Activated T-cell treated with anti-CD3 and anti-CD28 coated beads, Interleukin-2, amount 50 U/mL, for 48 hours (primary cell): Measurements from ENCODE around the gene PIK3R5.
"Not testable (repeated sequence)": the region's sequence is repeated elsewhere in the genome, so short reads cannot be mapped to it uniquely, and the experiment has no call there.

Source experiments
- DNase-seq, 2 experiments: peaks; one replicate each; pipeline ENCODE4 v3.0.0-alpha.2; 2020

PIK3R5 gene

DNA sequence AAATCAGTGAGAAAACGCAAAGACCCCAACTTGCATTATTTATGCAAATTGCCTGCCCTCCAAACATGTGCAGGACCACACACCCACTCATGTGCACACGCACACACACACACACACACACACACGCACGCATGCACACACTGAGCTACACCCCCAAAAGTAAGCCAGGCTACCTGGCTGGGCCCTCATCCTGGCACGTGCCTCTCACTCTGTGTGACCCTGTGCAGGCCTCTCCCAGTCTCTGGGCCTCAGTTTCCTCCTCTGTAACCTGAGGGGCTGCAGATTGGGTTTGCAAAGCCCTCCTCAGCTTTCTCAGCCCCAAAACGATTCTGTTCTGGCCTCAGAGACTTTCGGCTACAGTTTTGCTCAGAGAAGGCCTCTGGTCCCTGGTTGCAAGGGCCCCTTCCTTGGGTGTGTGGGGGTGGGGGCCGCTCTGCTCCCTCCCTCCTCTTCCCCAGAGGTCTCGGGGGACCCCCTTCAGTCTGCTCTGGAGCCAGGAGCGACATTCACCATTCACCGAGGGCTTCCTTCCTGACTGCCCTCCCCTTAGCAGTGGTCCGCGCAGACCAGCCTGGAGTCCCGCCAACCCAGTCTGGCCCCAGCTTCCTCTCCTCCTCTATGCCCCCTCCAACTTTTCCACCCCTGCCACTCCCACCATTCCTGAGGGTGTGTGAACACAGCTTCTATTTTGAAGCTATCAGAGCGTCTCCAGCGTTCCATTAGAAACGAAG is 92.6 kb downstream of the PIK3R5 start:
- DNase-seq = no peak

DNA sequence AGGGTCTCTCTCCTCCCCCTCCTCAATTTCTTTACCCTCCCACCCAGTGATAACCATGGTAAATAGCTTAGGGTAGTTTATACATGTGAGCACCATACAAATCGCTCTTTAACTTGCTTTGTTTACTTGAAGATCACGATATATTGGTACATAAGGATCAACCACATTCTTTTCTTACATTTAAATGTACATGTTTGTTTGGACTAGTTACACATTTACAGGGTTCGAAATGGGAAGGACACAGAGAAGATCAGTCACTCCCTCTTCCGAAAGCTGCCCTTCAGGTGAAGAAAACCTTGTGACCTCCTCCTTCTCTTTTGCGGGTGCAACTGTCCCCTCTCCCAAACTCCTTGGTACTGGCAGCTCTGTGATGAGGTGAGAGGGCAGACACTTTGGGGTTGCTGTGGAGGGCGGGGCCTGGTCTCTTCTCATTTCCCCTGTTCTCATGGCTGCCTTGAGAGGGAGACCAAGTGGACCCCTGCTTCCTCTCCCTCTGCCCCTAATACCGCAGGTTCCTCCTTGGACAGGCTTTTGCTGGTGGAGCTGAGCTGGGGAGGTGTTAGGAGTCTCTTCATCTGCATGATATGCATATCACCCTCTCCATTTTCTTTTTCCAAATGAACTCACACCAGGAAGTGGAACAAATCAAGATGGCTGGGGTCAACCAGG is 93.3 kb downstream of the PIK3R5 start:
- DNase-seq = no peak

DNA sequence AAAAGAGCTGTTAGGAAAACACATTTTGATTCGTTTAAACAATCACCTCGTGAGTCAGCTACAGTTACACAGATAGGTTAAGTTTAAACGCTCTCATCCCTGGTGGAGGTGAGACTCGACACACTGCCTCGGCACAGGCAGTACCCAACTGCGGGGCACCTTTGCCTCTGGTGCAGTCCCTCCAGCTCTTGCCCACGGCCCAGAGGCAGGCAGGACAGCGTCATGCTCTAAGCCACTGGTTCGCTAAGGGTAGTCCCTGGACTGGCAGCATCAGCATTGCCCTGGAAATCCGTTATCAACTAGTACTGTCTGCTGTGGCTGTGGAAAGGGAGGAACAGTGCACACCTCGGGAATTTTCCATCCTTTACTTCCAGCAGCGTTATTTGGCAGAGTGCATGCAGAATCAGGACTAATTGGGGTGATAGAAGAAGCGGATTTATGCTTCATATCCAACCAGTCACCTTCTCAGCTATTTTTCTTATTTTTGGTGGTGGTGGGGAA is 94.4 kb downstream of the PIK3R5 start:
- DNase-seq = no peak

DNA sequence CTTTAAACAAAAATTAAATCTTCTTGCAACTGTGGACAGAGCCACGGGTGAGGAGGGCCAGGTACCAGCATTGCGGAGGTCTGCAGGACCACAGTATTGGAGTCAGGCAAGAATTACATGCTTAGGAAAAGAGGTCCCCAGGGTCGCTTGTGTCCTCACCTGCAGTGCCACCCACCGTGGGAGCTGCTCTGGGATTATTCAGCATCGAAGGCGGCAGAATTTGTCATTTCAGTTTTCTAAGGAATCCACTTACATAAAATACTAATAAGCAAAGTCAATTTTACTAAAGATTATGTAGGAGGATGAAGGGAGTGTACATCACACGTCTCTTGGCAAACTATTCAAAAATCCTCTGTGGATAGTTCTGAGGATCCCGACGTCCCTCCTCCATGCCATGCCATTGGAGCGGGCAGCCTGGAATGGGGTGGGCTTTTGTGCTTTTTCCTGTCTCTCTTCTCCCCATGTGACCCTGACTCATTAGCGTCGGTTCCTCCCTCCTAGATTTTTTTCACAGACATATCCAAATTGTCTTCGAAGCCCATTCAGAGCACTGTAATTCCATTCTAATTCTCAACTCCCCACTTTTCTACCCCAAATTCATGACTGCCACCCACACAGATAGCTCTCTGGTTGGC is 95.0 kb downstream of the PIK3R5 start:
- no peak for DNase-seq

DNA sequence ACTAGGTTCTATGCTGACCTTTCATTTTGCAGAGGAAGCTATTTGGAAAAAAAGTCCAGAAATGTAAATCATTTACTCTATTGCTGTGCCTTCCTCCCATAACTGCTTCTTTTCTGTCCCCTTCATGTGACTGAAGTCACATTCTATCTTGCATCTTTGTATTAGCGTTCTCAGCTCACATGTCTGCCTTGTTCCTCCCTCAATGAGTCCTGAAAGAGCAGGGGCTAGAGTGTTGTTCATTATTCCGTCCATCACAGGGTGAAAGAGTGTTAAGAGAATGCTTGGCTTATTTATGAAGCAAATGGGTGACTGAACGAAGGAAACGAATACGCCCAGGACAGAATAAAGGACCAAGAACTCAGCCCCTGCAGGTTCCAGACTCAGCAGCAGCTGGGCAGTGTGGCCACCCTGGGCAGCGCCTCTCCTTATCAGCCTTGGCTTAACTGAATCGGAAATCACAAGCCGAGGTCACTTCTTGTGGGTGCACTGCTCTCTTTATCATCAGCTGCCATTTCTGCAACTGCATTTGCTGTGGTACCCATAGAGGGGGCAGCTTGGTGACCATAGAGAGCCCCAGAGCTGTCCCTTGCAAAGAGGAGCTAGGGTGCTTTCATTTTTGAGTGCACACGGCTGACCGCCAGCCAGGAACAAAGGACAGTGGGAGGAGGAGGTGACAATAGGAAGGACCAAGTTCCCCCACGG is 96.2 kb downstream of the PIK3R5 start:
- DNase-seq = no peak

DNA sequence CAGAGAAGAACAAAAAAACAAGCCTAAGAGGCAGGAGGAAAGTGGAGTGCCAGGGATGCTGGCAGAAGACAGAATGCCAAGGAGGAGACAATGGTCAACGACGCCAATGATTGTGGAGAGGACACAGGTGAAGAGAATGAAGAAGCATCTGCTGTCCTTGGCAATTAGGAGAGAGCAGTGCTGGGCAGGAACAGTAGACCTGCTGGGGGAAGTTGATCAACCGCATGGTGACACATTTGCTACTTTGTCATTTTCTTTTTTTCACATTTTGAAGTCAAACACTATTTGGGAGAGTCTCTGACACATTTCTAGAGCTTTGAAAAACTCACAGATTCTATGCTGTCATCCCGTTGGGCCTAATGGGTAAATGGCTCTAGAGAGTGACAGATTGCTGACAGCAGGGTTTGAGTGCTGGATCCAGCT is 97.0 kb downstream of the PIK3R5 start:
- no peak for DNase-seq

DNA sequence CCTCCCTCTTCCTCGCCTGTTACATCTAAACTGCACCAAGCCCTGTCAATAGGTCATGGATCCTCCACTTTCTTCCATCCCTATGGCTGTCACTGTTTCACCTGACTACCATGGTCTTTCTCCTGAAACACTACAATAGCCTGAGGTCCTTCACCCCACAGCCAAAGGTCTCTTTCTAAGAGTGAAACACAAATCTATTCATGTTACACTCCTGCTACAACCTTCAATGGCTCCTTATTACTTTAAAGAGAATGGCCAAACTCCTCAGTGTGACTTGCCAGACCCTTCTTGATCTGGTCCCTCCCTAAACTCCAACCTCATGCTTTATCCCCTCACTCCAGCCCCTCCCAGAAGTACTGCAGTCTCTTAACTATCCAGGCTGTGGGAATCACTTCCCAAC is 97.4 kb downstream of the PIK3R5 start:
- DNase-seq = no peak

DNA sequence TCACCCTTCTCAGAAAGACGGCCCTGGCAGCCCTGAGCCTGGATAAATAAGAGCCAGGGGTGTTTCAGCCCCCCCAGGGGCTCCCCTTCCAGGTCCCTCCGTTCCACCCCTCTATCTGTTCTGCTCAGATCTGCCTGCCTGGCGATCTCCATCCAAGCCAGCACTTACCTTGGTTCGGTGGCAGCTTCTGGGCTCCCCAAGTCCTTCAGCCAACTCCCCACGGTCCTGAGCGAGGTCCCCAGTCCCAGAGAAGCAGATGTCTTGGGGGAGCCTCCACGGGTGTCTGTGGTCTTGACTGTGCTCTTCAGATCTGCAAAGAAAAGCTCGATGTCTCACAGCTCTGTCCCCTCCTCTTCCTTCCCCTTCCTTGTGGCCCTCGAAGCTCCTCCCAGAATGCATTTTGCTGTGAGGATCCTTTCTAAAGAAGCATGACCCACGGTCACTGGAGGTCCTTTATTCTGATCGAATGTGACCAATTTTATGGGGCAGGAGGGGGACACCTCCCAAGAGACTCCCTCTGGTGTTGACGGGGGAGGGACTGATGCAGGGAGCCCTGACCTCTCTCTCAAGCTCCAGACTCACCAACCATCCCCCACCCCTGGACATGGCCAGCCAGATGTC is 98.0 kb downstream of the PIK3R5 start, which contains the start of gene PIK3R6:
Gene PIK3R6 (minus strand): TSS at position 314 of the 621 bp plus-strand sequence. CDS start 17,880 bp downstream, outside the sequence.
- no peak for DNase-seq

DNA sequence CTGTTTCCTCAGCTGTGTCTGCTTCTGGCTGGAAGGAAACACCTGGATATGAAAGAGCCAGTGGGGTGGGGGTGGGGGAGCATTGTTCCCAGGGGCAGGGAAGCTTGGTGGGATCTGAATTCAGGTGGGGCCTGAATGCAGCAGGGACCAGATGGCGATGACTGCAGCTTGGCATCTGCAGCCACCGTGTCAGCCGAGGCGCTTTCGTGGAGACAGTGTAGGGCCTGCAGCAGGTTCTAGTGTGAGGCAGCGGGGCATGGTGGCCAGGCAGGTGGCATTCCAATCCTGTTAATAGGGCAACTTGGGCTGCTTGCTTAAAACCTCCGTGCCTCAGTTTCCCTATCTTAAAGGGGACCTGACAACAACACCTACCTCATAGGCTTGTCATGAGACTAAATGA is 99.7 kb downstream of the PIK3R5 start:
- DNase-seq = no peak

DNA sequence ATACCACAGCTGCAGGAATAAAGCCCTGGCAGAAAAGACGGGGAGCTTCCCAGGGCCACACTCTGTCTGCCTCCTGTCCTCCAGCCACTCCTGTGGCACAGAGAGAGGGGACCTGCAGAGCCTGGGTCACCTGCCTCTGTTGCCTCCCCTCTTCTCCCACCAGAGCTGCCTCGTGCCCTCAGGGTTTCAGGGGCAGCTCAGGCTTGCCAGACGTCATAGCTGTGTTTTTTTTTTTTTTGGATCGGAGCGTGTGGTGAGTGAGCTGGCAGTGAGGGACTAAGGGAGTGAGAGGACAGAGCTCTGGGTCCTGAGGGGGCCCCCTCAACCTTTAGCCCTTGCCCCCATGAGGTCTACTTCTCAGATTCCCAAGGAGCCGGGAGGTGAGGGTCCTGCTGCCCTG is 100.1 kb downstream of the PIK3R5 start:
- DNase-seq = no peak

DNA sequence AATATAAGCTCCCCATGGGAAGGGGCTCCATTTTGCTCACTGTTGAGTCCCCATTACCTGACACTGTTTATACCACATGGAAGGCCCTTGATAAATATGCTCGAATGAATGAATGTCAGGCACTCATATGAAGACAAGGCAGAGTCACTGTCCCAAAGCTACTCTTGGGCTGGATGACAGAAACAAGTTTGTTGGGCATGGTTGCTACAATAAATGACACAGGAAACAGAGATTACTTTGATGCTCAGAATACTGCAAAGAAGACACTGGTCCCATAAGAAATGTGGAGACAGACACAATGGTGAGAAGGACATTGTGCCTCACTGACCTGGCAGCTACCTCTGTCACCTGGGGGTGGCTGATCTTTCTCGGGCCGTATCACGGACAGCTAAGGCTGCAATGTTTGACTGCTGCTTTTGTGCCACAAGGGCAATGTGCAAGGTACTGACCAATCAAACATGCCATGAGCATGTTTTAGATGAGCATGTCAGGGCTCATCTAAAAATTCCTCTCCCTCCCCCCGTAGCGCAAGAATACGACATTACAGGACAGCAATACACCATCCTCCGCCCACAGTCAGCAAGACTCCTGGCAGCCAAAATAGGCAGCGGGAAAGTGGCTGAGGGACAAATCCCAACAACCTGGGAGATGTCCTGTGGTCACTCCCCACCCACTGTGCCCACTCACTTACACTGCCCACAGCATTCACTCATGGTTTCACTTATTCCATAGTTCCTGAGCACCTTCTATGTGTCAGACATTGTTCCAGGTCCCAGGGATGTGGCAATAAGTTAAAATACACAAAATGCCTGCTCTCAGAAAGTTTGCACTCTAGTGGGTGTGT is 103.1 kb downstream of the PIK3R5 start:
- no peak for DNase-seq

DNA sequence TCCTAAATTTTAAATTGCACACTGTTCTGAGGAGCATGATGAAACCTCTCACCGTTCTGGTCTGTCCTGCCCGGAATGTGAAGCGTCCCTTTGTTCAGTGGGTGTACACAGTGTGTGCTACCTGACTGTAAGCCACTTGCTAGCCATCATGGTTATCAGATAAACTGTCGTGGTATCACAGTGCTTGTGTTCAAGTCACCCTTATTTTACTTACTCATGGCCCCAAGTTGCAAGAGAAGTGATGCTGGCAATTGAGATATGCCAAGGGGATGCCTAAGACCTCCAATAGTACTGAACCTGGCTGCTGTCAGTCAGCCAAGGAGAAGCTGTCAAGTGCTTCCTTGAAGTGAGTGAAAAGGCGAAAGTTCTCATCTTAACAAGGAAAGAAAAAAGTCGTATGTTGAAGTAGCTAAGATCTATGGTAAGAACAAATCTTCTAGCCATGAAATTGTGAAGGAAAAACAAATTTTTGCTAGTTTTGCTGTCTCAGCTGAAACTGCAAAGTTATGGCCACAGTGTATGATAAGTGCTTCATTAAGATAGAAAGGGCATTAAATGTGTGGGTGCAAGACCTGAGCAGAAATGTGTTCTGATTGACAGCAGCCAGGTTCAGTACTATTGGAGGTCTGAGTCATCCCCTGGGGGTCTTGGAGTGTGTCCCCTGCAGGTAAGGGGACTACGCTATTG is 103.9 kb downstream of the PIK3R5 start:
- DNase-seq = no peak

DNA sequence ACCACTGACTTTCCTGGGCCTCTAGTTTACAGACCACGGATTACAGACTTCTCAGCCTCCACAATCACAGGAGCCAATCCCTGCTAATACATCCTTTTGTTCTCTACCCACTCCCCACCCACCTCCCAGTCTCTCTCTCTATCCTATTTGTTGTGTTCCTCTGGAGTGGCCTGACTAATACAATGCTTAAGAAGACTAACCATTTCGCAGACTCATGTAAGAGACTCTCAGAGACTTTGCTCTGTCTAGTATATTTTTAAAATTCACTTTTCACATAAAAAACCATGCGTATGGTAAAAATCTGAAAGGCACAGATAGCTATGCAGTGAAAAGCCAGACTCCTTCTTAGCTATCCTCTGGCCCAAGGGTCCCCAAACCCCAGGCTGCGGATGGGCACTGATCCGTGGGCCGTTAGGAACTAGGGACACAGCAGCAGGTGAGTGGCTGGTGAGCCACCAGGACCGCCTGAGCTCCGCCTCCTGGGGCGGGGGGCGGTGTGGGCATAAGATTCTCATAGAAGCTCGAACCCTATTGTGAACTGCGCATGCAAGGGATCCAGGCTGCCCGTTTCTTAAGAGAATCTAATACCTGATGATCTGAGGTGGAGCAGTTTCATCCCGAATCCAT is 105.6 kb downstream of the PIK3R5 start:
- no peak for DNase-seq

DNA sequence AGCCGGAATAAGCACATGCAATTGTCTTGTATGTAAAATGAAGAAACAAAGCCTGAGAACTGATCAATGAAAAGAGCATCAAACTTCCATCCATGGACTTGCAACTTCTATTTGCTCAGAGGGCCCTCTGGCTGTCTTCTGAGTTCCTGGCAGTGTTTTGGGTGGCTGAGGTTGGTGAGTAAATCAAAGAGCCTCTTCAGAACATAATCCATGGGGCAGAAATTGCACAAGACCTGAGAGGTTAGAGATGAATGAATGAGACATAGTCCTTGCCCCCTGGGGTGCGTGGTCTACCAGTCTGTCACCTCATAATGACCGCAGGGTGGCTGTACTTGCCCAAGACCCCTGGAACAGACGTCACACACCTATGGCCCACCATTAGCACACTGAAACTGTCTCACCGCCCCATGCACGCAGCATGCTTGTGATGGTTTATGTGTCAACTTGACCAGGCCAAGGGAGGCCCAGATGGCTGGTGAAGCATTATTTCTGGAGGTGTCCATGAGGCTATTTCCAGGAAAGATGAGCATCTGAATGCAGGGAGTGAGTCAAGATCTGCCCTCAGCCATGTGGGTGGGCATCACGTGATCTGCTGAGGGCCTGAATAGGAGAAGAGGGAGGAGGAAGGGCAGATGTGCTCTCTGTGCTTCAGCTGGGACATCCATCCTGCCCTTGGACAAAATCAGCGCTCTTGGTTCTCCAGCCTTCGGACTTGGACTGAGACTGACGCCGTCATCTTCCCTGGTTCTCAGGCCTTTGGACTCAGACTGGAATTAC is 106.3 kb downstream of the PIK3R5 start:
- peak; percentile 65 to 71 for DNase-seq

DNA sequence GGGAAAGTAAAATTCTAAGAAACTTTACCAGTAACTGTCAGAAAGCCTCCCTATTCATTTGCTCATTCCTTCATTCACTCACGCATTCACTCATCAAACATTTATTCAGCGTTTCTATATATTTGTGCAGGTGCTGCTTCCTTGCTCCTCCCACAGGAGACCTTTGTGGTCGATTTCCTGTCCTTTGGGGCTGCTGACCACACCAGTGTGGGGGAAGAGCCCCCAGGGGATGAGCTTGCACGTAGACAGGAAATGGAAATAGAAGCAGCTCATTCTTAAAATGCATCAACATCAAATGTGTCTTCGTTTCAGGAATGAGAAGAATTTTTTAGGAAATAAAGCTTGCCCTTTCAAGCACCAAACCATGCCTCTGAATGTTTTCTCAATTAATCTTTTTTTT is 107.6 kb downstream of the PIK3R5 start:
- DNase-seq = peak; percentile 64 to 72

DNA sequence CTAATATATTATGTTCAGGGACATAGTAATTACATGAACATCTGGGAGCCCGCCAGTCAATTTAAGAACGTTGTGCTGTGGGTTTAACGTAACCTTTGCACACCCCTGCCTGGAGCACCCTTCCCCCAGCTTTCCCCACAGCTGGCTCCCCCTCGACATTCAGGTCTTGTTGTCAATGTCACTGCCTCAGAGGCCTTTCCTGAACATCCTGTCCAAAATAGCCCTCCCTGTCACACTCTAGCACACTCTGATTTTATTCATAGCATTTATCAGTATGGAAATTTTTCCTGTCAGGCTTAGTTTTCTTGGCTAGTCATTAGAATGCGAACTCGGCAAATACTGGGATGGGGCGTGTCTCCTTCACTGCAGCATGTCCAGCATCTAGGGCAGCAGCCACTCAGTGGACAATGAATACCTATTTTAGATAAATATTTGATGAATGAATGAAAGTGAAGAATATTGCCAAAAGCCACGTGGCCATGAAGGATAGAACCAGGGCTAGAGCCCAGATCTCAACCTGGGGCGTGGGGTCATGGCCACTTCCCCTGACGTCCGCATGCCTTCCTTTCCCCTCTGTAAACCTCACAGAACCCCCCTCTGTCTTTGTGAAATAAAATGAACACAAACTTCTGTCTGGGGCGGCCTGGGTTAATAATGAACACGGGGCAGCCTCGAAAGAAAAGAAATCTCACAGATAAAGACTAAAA is 108.5 kb downstream of the PIK3R5 start:
- DNase-seq = no peak

DNA sequence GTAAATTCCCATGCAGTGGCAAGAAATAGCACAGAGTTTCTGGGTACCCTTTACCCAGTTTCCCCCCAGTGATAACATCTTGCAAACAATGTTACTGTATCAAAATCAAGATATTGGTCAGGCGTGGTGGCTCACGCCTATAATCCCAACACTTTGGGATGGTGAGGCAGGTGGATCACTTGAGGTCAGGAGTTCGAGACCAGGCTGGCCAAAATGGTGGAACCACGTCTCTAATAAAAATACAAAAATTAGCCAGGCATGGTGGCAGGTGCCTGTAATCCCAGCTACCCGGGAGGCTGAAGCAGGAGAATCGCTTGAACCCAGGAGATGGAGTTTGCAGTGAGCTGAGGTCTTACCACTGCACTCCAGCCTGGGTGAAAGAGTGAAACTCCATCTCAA is 109.3 kb downstream of the PIK3R5 start:
- not testable (repeated sequence) for DNase-seq

DNA sequence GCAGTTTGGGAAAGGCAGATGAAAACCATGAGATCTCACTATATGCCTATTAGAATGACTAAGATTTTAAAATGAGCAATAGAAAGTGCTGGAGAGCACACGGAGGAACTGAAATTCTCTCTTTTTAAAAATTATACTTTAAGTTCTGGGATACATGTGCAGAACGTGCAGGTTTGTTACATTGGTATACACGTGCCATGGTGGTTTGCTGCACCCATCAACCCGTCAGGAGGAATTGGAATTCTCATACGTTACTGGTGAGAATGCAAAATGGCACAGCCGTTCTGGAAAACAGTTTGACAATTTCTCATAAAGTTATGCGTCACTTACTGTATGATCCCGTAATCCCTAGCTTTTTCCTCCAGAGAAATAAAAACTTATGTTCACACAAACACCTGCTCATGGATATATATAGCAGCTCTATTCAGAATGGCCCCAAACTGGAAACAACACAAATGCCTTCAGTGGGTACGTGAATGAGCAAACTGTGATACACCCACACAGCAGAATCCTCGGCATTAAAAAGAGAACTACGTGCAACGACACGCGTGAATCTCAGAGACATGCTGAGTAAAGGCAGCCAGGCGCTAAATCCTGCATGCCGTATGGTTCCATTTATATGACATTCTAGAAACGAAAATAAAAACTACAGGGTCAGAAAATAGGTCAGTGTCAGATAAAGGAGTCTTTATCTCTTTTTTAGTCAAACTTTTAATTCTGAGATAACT is 109.9 kb downstream of the PIK3R5 start:
- DNase-seq = no peak
